HepG2 (cell line): ENCODE results near the gene ZIM2. TPM values are rescaled to one million over a fixed set of nuclear protein-coding genes. Genes with fewer than 3 reads are reported as not detected.

Experiments
- CC2D1A ChIP-seq: sonication (generic); formaldehyde crosslinking; IDR thresholded peaks from 2 replicates; pipeline ENCODE4 v1.8.1; 2023; ENCODE audit warnings: mild to moderate bottlenecking, missing genetic modification reagents
- CEBPG ChIP-seq: IDR thresholded peaks from 2 replicates; pipeline ENCODE4 v1.6.1; 2016
- CREBL2 ChIP-seq: sonication (generic); formaldehyde crosslinking; IDR thresholded peaks from 2 replicates; pipeline ENCODE4 v1.8.1; 2023; ENCODE audit warnings: missing genetic modification reagents, mild to moderate bottlenecking, borderline replicate concordance
- FOSL2 ChIP-seq: sonication (generic); formaldehyde crosslinking; IDR thresholded peaks from 2 replicates; pipeline ENCODE4 v1.4.0; 2020; ENCODE audit warnings: missing genetic modification reagents
- FOXK2 ChIP-seq: fragments of 450-650 bp; IDR thresholded peaks from 2 replicates; pipeline ENCODE4 v1.6.1; 2016
- GABPA ChIP-seq, 2 experiments: IDR thresholded peaks; 2 replicates each; pipeline ENCODE4 v1.6.1; 2011 to 2016; ENCODE audit warnings: low read depth in 2 of 2, low read length in 1 of 2, missing biosample characterization in 1 of 2, missing genetic modification characterization in 1 of 2
- GATA4 ChIP-seq: sonication (generic); IDR thresholded peaks from 2 replicates; pipeline ENCODE4 v1.6.1; 2016; ENCODE audit warnings: antibody characterized with exemption, low read depth, borderline replicate concordance
- HHEX ChIP-seq: IDR thresholded peaks from 2 replicates; pipeline ENCODE4 v1.6.1; 2016; ENCODE audit warnings: control low read depth
- HNF1A ChIP-seq, 2 experiments: sonication (generic) in 1 of 2; formaldehyde crosslinking in 1 of 2; IDR thresholded peaks; 2 replicates each; pipeline versions ENCODE4 v1.4.0 to v1.6.1; 2016 to 2020; ENCODE audit warnings: borderline replicate concordance in 1 of 2, low read depth in 1 of 2, mild to moderate bottlenecking in 1 of 2, missing genetic modification reagents in 1 of 2
- LBX2 ChIP-seq: sonication (generic); formaldehyde crosslinking; IDR thresholded peaks from 2 replicates; pipeline ENCODE4 v1.5.0; 2020; ENCODE audit warnings: missing genetic modification reagents, mild to moderate bottlenecking, borderline replicate concordance
- NBN ChIP-seq: fragments of 450-650 bp; conservative IDR thresholded peaks from 2 replicates; pipeline ENCODE4 v1.6.1; 2017
- NFYC ChIP-seq: IDR thresholded peaks from 2 replicates; pipeline ENCODE4 v1.6.1; 2016; ENCODE audit warnings: missing genetic modification reagents, missing compliant biosample characterization
- NPAS2 ChIP-seq: sonication (generic); formaldehyde crosslinking; IDR thresholded peaks from 2 replicates; pipeline ENCODE4 v1.8.0; 2022; ENCODE audit warnings: mild to moderate bottlenecking, missing genetic modification reagents, borderline replicate concordance
- PAWR ChIP-seq: sonication (generic); formaldehyde crosslinking; IDR thresholded peaks from 2 replicates; pipeline ENCODE4 v1.4.0; 2020; ENCODE audit warnings: missing genetic modification reagents, mild to moderate bottlenecking, borderline replicate concordance
- PHF21A ChIP-seq: sonication (generic); formaldehyde crosslinking; IDR thresholded peaks from 2 replicates; pipeline ENCODE4 v1.5.0; 2020; ENCODE audit warnings: mild to moderate bottlenecking, missing genetic modification reagents
- RBFOX2 ChIP-seq: fragments of 200-400 bp; formaldehyde crosslinking; IDR thresholded peaks from 2 replicates; pipeline ENCODE4 v1.6.1; 2017; ENCODE audit warnings: low read depth, mild to moderate bottlenecking, low read length
- SP2 ChIP-seq: sonication (generic); formaldehyde crosslinking; IDR thresholded peaks from 2 replicates; pipeline ENCODE4 v1.5.1; 2020; ENCODE audit warnings: mild to moderate bottlenecking, missing genetic modification reagents
- SRSF4 ChIP-seq: fragments of 200-400 bp; formaldehyde crosslinking; IDR thresholded peaks from one replicate; pipeline ENCODE4 v1.6.1; 2018; ENCODE audit warnings: mild to moderate bottlenecking, low read depth, low read length, moderate library complexity; ENCODE audit not compliant: poor library complexity, severe bottlenecking
- SSRP1 ChIP-seq: IDR thresholded peaks from 2 replicates; pipeline ENCODE4 v1.6.1; 2016; ENCODE audit warnings: control low read depth
- ZFP62 ChIP-seq: sonication (generic); formaldehyde crosslinking; IDR thresholded peaks from 2 replicates; pipeline ENCODE4 v1.4.0; 2020; ENCODE audit warnings: missing genetic modification reagents
- ZFP90 ChIP-seq: sonication (generic); formaldehyde crosslinking; IDR thresholded peaks from 2 replicates; pipeline ENCODE4 v1.8.0; 2022; ENCODE audit warnings: missing genetic modification reagents, mild to moderate bottlenecking, inconsistent platforms, borderline replicate concordance
- ZMYM4 ChIP-seq: sonication (generic); formaldehyde crosslinking; IDR thresholded peaks from 2 replicates; pipeline ENCODE4 v1.8.1; 2023; ENCODE audit warnings: mild to moderate bottlenecking, missing genetic modification reagents
- ZNF136 ChIP-seq: sonication (generic); formaldehyde crosslinking; IDR thresholded peaks from 2 replicates; pipeline ENCODE4 v1.8.1; 2022; ENCODE audit warnings: low read depth, mild to moderate bottlenecking, moderate library complexity, missing genetic modification reagents
- ZNF530 ChIP-seq: sonication (generic); formaldehyde crosslinking; IDR thresholded peaks from 2 replicates; pipeline ENCODE4 v1.5.0; 2020; ENCODE audit warnings: low read depth, mild to moderate bottlenecking, missing genetic modification reagents
- ZNF784 ChIP-seq: sonication (generic); formaldehyde crosslinking; IDR thresholded peaks from 2 replicates; pipeline ENCODE4 v1.5.1; 2020; ENCODE audit warnings: missing genetic modification reagents, mild to moderate bottlenecking, borderline replicate concordance
- ZSCAN29 ChIP-seq: sonication (generic); formaldehyde crosslinking; conservative IDR thresholded peaks from 2 replicates; pipeline ENCODE4 v1.4.0; 2020; ENCODE audit warnings: mild to moderate bottlenecking, missing genetic modification reagents
- polyA plus RNA-seq, 8 experiments: library from polyadenylated mRNA; depleted of rRNA in 3 of 8; stranded (reverse) in 7 of 8; unstranded in 1 of 8; fragments of >200 nt; fragmentation: Illumina TruSeq in 4 of 8; extraction: Trizol in 4 of 8; gene quantifications; 2 replicates each; pipeline versions ENCODE4 v1.2.1 to v1.2.3, GENCODE V29; 2011 to 2016; ENCODE audit warnings: low read depth in 4 of 8, missing spikeins in 1 of 8, mixed read lengths in 1 of 8; ENCODE audit not compliant: insufficient read depth in 1 of 8
- total RNA-seq, 5 experiments: library from RNA; depleted of rRNA; stranded (reverse); fragments of >200 nt; fragmentation: Illumina TruSeq; extraction: Trizol; gene quantifications; 2 replicates each; pipeline ENCODE4 v1.2.3, GENCODE V29; 2016; ENCODE audit warnings: low read depth in 1 of 5

Gene ZIM2
- total and polyA plus RNA-seq, 2 of the 13 experiments (the other 11 are each of a cell fraction or from before 2014, with no cell fraction given): 7.2 to 10.3 TPM

GRCh38 chr19:56838909-56839651, 1.4 kb downstream of the ZIM2 start (continued):
- TF ChIP-seq ZMYM4 (CRISPR knock-in tag) (peak; percentile 49), NBN (no peak), SSRP1 (CRISPR knock-in tag) (no peak), CREBL2 (CRISPR knock-in tag) (no peak), HHEX (CRISPR knock-in tag) (no peak), GATA4 (no peak), CC2D1A (CRISPR knock-in tag) (no peak), PHF21A (CRISPR knock-in tag) (peak; percentile 31; the same call in 1 of the 2 replicates), FOXK2 (no peak), ZNF530 (CRISPR knock-in tag) (no peak), SRSF4 (no peak), RBFOX2 (peak; percentile 96), ZFP90 (no peak; the same call in 1 of the 2 replicates), ZSCAN29 (CRISPR knock-in tag) (no peak), NPAS2 (no peak), GABPA (IDR thresholded peaks at IDR 0.05; ENCODE audit: low read depth, low read length) (no peak), GABPA (CRISPR knock-in tag; IDR thresholded peaks at IDR 0.05; ENCODE audit: low read depth) (no peak), FOSL2 (CRISPR knock-in tag) (no peak), NFYC (CRISPR knock-in tag) (peak; percentile 71), SP2 (CRISPR knock-in tag) (peak; percentile 53; the same call in 1 of the 2 replicates), ZNF136 (CRISPR knock-in tag) (no peak), ZFP62 (no peak), ZNF784 (CRISPR knock-in tag) (no peak), LBX2 (no peak), PAWR (CRISPR knock-in tag) (no peak), CEBPG (CRISPR knock-in tag) (peak; percentile 72), HNF1A (IDR thresholded peaks at IDR 0.05; ENCODE audit: low read depth) (no peak), HNF1A (CRISPR knock-in tag; IDR thresholded peaks at IDR 0.05; ENCODE audit: borderline replicate concordance) (0 out of 2 replicates have a peak, but pooled peaks have one; percentile 12)
